Activated naive CD8-positive, alpha-beta T cell treated with anti-CD3 and anti-CD28 coated beads, Interleukin-2, amount 10 ng/mL, durations not matched to agents 7 days and 5 days (primary cell): Measurements from ENCODE around the gene AKR1B1. TPM values are rescaled to one million over a fixed set of nuclear protein-coding genes. Genes with fewer than 3 reads are reported as not detected.

ENCODE experiments used
- ATAC-seq: fragments of 150-1000 bp; cut with Tn5 transposase; one replicate; pipeline ENCODE4 v1.10.0; 2021; ENCODE audit warnings: low read depth, moderate library complexity
- POLR2A ChIA-PET: fragments of 350-600 bp; sonication (Branson Sonifier 250); formaldehyde crosslinking; loops from one replicate; lab custom pipeline; 2021; ENCODE audit warnings: antibody characterized with exemption; lab: Charles Lee
- DNase-seq: peaks from one replicate; pipeline ENCODE4 v3.0.0; 2021
- H3K27ac Mint-ChIP-seq: one replicate; pipeline ENCODE4 v1.8.0; 2022; ENCODE audit warnings: mild to moderate bottlenecking, mixed read lengths
- H3K27me3 Mint-ChIP-seq: one replicate; pipeline ENCODE4 v1.8.0; 2022; ENCODE audit warnings: mild to moderate bottlenecking, moderate library complexity, mixed read lengths
- H3K36me3 Mint-ChIP-seq: one replicate; pipeline ENCODE4 v1.8.0; 2021; ENCODE audit warnings: mild to moderate bottlenecking, mixed read lengths
- H3K4me1 Mint-ChIP-seq: one replicate; pipeline ENCODE4 v1.8.0; 2021; ENCODE audit warnings: mixed read lengths
- H3K4me3 Mint-ChIP-seq: one replicate; pipeline ENCODE4 v1.8.0; 2022; ENCODE audit warnings: mild to moderate bottlenecking, moderate library complexity, mixed read lengths
- H3K9me3 Mint-ChIP-seq: one replicate; pipeline ENCODE4 v1.8.0; 2021; ENCODE audit warnings: mixed read lengths
- total RNA-seq, 2 experiments: library from RNA; stranded (reverse); gene quantifications; one replicate each; pipeline ENCODE4 v1.2.3, GENCODE V29; 2021

Gene AKR1B1
- total RNA-seq, 2 experiments from 2014 or later = 85.1 to 91.0 TPM

- DNase-seq (no peak), ATAC-seq (no peak)
- H3K27me3 Mint-ChIP-seq = no peaks in the 10 kb centered on the region
- peaks cover 3% of the 10 kb centered on the region for H3K4me1 Mint-ChIP-seq
- peaks cover 1% of the 10 kb centered on the region for H3K36me3 Mint-ChIP-seq
- H3K27ac Mint-ChIP-seq = no peak overlapping the region
- H3K4me3 Mint-ChIP-seq = no peak overlapping the region
- POLR2A ChIA-PET = interaction anchor here (1.1 kb wide), 1 partner anchor 10 kb away, joined by 4 read pairs; the partner anchor contains the start of gene AKR1B1
- no peaks in the 10 kb centered on the region for H3K9me3 Mint-ChIP-seq
Observed at GRCh38 chr7:134448356-134449229, 10.3 kb downstream of the AKR1B1 start.

GRCh38 chr7:134447383-134447782 is 11.5 kb downstream of the AKR1B1 start:
- Mint-ChIP-seq H3K27me3 (no peaks in the 10 kb centered on the region), H3K4me1 (peaks cover 3% of the 10 kb centered on the region), H3K4me3 (no peak overlapping the region), H3K9me3 (no peaks in the 10 kb centered on the region), H3K36me3 (peaks cover 6% of the 10 kb centered on the region), H3K27ac (no peak overlapping the region)
- POLR2A ChIA-PET = no interaction called here
- ATAC-seq (no peak), DNase-seq (no peak)

GRCh38 chr7:134446923-134447322 is 12.0 kb downstream of the AKR1B1 start:
- POLR2A ChIA-PET = no interaction called here
- ATAC-seq = no peak
- Mint-ChIP-seq H3K27ac (no peak overlapping the region), H3K36me3 (peaks cover 7% of the 10 kb centered on the region), H3K4me1 (peaks cover 3% of the 10 kb centered on the region), H3K4me3 (no peak overlapping the region), H3K27me3 (no peaks in the 10 kb centered on the region), H3K9me3 (no peaks in the 10 kb centered on the region)
- DNase-seq = no peak

- H3K9me3 Mint-ChIP-seq = no peaks in the 10 kb centered on the region
- POLR2A ChIA-PET = no interaction called here
- ATAC-seq (no peak), DNase-seq (no peak)
- H3K27ac Mint-ChIP-seq = no peak overlapping the region
- peaks cover 1% of the 10 kb centered on the region for H3K4me1 Mint-ChIP-seq
- peaks cover 7% of the 10 kb centered on the region for H3K36me3 Mint-ChIP-seq
- no peaks in the 10 kb centered on the region for H3K27me3 Mint-ChIP-seq
- no peak overlapping the region for H3K4me3 Mint-ChIP-seq
Observed at GRCh38 chr7:134446446-134446845, 12.5 kb downstream of the AKR1B1 start.

GRCh38 chr7:134444961-134445315 is 14.0 kb downstream of the AKR1B1 start:
- no peak overlapping the region for H3K4me3 Mint-ChIP-seq
- H3K9me3 Mint-ChIP-seq = no peaks in the 10 kb centered on the region
- DNase-seq = no peak
- H3K36me3 Mint-ChIP-seq = peaks cover 12% of the 10 kb centered on the region
- POLR2A ChIA-PET = no interaction called here
- H3K27ac Mint-ChIP-seq = no peak overlapping the region
- H3K27me3 Mint-ChIP-seq = no peaks in the 10 kb centered on the region
- peaks cover 1% of the 10 kb centered on the region for H3K4me1 Mint-ChIP-seq
- ATAC-seq = no peak

GRCh38 chr7:134444198-134444960 is 14.5 kb downstream of the AKR1B1 start:
- ATAC-seq = no peak
- no peaks in the 10 kb centered on the region for H3K27me3 Mint-ChIP-seq
- POLR2A ChIA-PET = no interaction called here
- no peak for DNase-seq
- no peak overlapping the region for H3K27ac Mint-ChIP-seq
- no peaks in the 10 kb centered on the region for H3K9me3 Mint-ChIP-seq
- H3K4me3 Mint-ChIP-seq = no peak overlapping the region
- H3K4me1 Mint-ChIP-seq = peaks cover 1% of the 10 kb centered on the region
- H3K36me3 Mint-ChIP-seq = peaks cover 12% of the 10 kb centered on the region

- peaks cover 1% of the 10 kb centered on the region for H3K4me1 Mint-ChIP-seq
- H3K27me3 Mint-ChIP-seq = no peaks in the 10 kb centered on the region
- no peak for DNase-seq
- no peak overlapping the region for H3K27ac Mint-ChIP-seq
- ATAC-seq = no peak
- POLR2A ChIA-PET = no interaction called here
- peaks cover 14% of the 10 kb centered on the region for H3K36me3 Mint-ChIP-seq
- H3K4me3 Mint-ChIP-seq = no peak overlapping the region
- no peaks in the 10 kb centered on the region for H3K9me3 Mint-ChIP-seq
Observed at GRCh38 chr7:134443396-134444070, 15.4 kb downstream of the AKR1B1 start.

- no peak for DNase-seq
- no peak overlapping the region for H3K27ac Mint-ChIP-seq
Observed at GRCh38 chr7:134442441-134443220, 16.3 kb downstream of the AKR1B1 start.

GRCh38 chr7:134441264-134441663 is 17.6 kb downstream of the AKR1B1 start:
- Mint-ChIP-seq H3K9me3 (peaks cover 1% of the 10 kb centered on the region), H3K4me1 (no peaks in the 10 kb centered on the region), H3K27me3 (peaks cover under 1% of the 10 kb centered on the region), H3K27ac (no peak overlapping the region), H3K36me3 (peaks cover 14% of the 10 kb centered on the region), H3K4me3 (no peak overlapping the region)
- POLR2A ChIA-PET = no interaction called here
- no peak for ATAC-seq
- no peak for DNase-seq

More at GRCh38 chr7:134442441-134443220, 16.3 kb downstream of the AKR1B1 start:
- Mint-ChIP-seq H3K4me3 (no peak overlapping the region), H3K9me3 (peaks cover 1% of the 10 kb centered on the region), H3K36me3 (peaks cover 14% of the 10 kb centered on the region), H3K4me1 (peaks cover 1% of the 10 kb centered on the region), H3K27me3 (no peaks in the 10 kb centered on the region)
- POLR2A ChIA-PET = no interaction called here
- ATAC-seq = no peak

- H3K36me3 Mint-ChIP-seq = peaks cover 14% of the 10 kb centered on the region
- H3K4me1 Mint-ChIP-seq = no peaks in the 10 kb centered on the region
- peaks cover 1% of the 10 kb centered on the region for H3K9me3 Mint-ChIP-seq
- peaks cover 3% of the 10 kb centered on the region for H3K27me3 Mint-ChIP-seq
- DNase-seq (no peak), ATAC-seq (no peak)
- POLR2A ChIA-PET = no interaction called here
- H3K4me3 Mint-ChIP-seq = no peak overlapping the region
- H3K27ac Mint-ChIP-seq = no peak overlapping the region
Observed at GRCh38 chr7:134440476-134440875, 18.4 kb downstream of the AKR1B1 start.

- Mint-ChIP-seq H3K36me3 (peaks cover 14% of the 10 kb centered on the region), H3K27me3 (peaks cover 3% of the 10 kb centered on the region), H3K4me3 (no peak overlapping the region), H3K4me1 (no peaks in the 10 kb centered on the region), H3K9me3 (peaks cover 1% of the 10 kb centered on the region), H3K27ac (no peak overlapping the region)
- POLR2A ChIA-PET = no interaction called here
- DNase-seq (no peak), ATAC-seq (no peak)
Observed at GRCh38 chr7:134440067-134440466, 18.8 kb downstream of the AKR1B1 start.

GRCh38 chr7:134438946-134439345 is 20.0 kb downstream of the AKR1B1 start:
- Mint-ChIP-seq H3K27me3 (peaks cover 3% of the 10 kb centered on the region), H3K4me1 (no peaks in the 10 kb centered on the region), H3K27ac (no peak overlapping the region), H3K36me3 (peaks cover 13% of the 10 kb centered on the region), H3K4me3 (no peak overlapping the region), H3K9me3 (peaks cover 1% of the 10 kb centered on the region)
- DNase-seq (no peak), ATAC-seq (no peak)
- POLR2A ChIA-PET = no interaction called here
